ENCODE measurements around the gene ANO10. TPM values are rescaled to one million over a fixed set of nuclear protein-coding genes. Genes with fewer than 3 reads are reported as not detected.

ANO10 gene
- total RNA-seq, result 10 to 100 TPM; 14.1 to 15.6 TPM

GRCh38 chr3:43621656-43622432 lies at the start of gene ANO10:
ANO10 (minus strand) TSS chr3:43622011; CDS start chr3:43605852, 16,159 bp downstream.

Other genes starting within 250 kb of the ANO10 start
- 10 to 100 TPM in 1 of 2 experiments, 1 to 10 TPM in 1; 9.0 to 12.1 TPM for gene ABHD5, start 68.9 kb upstream of the ANO10 start, total RNA-seq